IPS DF 19.7 (cell line): ENCODE measurements around the gene EEF1A2.

Experiments
- DNase-seq: peaks from one replicate; pipeline ENCODE4 v3.0.0-alpha.2; 2013; ENCODE audit warnings: low read depth, low spot score

Gene EEF1A2

DNA sequence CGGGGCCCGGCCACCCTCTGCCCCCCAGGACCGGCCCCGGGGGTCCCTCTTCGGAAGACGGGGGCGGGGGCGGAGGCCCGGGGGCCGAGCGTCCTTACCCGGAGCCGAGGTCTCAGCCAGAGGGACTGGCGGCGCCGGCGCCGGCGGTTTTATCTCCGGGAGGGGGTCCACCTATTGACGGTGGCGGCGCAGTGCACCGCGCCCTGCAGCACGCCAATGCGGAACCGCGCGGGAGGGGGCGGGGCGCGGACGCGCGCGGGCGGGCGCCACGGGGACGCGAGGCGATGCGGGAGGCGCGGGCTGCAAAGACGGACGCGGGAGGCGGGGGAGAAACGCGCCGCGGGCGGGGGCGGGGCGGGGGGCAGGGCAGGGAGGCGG, at the start of gene EEF1A2:
EEF1A2 (minus strand) TSS at position 124 of the 378 bp plus-strand sequence. CDS start 1,320 bp downstream, outside the sequence.
- DNase-seq = no peak

DNA sequence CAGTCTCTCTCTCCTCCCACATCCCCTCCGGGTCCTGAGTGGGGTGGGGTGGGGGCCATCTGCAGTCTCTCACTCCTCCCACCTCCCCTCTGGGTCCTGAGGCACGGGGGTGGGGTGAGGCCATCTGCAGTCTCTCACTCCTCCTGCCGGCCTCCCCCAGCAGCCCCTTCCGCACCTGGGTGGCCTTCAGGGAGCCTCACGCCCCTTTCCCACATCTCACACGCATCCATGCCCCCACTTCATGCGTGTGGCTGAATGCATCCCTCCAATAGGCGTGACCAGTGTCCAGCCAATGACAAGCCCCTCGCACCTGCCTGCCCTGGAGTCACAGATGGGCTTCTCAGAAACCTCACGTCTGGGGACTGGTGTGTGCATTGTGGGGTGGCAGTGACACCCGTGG, 49.7 kb upstream of the EEF1A2 start:
- DNase-seq = no peak

DNA sequence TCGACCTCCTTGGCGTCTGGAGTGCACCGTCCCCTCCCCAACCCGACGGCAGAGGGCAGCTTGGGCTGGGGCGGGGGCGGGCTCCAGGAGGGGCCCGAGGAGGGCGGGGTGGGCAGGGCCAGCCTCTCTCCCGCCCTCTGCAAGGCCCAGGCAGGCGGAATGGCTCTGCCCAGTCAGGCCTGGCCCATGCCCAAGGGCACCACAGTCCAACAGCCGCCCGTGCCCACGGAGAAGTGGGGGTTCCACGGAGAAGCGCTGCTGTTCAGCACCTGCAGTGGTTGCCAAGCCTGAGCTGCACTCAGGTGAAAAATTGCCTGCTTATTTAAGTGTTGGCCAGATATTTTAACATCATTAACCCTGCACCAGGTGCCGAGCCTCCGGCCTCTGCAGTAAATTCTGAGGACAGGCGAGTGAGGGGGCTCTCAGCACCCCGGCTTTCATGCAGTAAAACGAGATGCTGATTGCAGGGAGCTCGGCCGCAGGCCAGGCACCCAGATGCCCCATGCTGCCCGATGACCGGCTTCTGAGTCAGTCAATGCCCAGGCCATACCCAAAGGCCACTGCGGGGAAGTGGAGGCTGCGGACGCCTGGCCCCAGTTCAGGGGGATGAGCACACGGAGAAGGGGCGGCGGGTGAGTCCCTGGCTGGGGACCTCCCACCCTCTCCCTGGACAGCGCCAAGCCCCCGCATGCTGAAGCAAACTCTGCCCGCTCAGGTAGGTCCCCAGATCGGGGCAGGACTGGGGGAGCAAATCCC, 49.0 kb upstream of the EEF1A2 start, which contains the start of gene SRMS:
SRMS (minus strand) TSS at position 25 of the 756 bp plus-strand sequence. CDS start 286 bp downstream, outside the sequence.
- DNase-seq = no peak

GRCh38 chr20:63546956-63547724, 48.3 kb upstream of the EEF1A2 start:
- no peak for DNase-seq

DNA sequence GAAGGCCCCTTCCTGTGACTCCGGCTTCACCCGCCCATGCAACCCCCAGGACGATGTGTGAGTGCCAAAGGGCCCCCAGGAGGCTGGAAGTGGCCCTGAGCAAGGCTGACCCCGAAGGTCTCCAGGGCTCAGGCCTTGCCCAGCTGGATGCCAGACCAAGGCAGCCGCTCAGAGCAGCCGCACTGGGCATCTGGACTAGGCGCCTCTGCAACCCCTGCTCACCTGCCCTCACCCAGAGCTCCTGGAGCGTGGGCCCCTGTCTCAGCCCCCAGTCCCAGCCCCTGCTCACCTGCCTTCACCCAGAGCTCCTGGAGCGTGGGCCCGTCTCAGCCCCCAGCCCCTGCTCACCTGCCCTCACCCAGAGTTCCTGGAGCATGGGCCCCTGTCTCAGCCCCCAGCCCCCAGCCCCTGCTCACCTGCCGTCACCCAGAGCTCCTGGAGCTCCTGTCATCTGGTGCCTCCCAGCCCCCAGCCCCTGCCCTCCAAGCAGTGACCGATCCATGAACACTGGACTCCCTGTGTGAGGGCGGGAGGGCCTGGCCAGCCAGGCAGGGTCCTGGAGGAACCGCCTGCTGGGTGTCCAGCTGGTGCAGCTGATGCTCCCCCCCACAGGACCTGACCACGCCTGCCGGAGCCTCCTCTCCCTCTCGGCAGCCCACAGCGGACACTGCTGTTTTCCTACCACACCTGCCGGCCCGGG, 47.5 kb upstream of the EEF1A2 start:
- no peak for DNase-seq

- no peak for DNase-seq
Observed at GRCh38 chr20:63545814-63546213, 46.9 kb upstream of the EEF1A2 start.

DNA sequence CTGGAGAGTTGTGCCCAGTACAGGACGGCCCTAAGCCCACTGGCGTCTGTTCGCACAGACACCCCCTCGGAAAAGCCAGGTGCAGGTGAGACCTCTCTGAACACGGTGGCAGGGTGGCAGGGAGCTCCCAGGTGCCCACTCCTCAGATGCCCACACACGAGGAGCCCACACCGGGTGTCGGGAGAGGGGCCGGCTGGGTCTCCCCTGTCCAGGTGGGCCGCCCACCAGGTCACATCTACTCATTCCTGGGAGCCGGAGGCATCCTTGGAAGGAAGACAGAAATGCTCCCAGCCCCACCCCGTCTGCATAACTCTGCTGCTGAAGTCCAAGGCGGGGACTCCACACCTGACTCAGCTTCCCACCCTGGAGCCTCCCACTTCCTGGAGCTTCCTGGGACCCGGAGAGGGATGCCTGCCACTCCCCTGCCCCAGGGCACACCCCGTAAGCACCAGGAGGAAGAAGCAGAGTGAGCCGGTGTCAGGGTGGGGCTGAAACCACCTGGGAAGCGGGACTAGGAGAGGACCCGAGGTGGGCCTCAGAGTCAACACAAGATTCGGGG, 46.2 kb upstream of the EEF1A2 start:
- DNase-seq = no peak

DNA sequence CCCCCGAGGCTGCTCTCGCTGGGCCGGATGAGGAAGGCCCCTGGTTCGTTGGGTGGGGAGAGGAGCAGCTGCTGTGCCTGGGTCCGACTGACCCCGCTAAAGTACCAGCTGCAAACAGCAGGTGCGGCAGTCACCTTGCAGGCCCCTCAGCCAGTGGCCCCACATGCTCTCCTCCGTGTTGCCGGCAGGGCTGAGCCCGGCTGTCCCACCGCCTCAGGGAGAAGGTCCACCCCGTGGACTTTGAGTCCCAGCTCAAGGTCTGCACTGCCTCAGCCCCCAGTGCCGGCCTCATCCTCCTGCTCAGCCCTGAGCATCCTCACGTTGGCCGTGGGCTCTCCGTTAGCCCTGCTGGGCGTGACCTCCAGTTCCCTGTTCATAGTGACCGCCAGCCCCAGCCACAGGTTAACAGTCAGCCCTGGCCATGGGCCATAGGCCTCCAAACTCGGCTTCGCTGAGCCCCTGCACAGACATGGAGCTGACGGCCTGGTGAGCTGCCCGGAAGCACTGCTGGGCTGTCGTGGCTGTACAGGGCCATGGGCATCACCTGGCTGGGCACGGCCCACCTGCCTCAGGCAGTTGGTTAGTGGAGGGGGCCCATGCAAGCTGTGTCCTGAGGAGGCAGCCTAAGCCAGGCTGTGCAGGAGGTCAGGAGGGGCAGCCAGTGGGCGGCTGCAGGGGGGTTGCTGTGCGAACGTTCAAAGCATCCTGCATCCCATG, 45.5 kb upstream of the EEF1A2 start:
- DNase-seq = no peak

GRCh38 chr20:63543733-63544132, 44.9 kb upstream of the EEF1A2 start:
- DNase-seq = no peak

GRCh38 chr20:63543131-63543530, 44.2 kb upstream of the EEF1A2 start:
- no peak for DNase-seq

- DNase-seq = no peak
Observed at GRCh38 chr20:63542696-63543095, 43.8 kb upstream of the EEF1A2 start.

GRCh38 chr20:63542031-63542559, 43.2 kb upstream of the EEF1A2 start:
- no peak for DNase-seq

DNA sequence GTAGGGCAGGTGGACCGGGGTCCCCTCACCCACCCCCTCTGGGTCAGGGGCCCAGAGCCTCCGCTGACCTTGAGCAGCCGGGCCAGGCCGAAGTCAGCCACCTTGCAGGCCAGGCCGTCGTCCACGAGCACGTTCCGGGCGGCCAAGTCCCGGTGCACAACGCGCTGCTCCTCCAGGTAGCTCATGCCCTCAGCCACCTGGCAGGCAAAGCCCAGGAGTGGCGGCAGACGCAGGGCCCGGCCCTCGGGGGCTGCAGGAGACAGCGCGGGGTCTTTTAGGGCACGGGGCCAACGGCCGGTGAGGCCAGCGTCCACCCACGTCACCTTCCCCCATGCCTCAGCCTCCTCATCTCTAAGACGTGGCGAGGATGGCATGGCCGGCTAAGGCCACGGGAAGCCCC, 42.5 kb upstream of the EEF1A2 start:
- no peak for DNase-seq

- DNase-seq = no peak
Observed at GRCh38 chr20:63540417-63541186, 41.7 kb upstream of the EEF1A2 start.

DNA sequence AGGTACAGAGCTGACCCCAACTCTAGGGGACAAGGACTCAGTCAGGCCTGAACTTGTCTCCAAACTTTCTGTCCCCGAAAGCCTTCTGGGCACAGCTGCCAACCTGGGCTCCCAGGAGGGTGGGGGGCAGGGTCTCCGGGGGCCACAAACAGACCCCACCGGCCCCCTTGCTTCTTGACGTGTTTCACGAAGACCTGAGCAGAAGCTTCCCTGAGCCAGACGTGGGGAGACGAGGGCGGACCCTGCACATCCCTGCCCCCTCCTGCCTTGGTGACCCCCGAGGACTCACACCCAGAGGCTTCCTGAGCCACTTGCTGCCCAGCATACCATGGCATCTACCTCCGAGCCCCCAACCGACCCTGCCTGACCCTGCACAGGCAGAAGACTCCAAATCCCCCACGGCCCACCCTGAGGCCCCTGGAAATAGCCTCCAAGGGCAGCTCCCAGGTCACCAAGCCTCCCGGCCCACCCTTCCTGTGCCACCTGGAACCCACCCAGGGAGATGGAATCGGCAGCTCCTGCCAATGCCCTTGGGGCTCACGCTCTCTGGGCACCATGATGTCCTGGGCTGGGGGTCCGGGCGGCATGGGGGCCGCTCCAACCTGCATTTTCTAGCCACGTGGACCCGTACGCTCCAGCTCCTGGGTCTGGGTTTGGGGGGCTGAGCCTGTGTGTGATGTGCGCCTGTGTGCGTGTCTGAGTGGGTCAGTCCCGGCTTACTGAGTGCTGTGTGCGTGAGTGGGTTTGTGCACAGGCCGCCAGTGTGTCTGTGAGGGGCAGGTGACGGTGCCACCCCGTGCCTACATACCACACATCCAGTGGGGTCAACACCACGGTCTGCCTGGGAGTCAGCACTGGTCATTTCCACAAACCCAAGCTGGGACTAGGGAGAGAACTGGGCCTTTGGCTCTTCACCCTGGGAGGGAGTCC, 40.8 kb upstream of the EEF1A2 start:
- no peak for DNase-seq

GRCh38 chr20:63539092-63539430, 40.2 kb upstream of the EEF1A2 start:
- DNase-seq = no peak

DNA sequence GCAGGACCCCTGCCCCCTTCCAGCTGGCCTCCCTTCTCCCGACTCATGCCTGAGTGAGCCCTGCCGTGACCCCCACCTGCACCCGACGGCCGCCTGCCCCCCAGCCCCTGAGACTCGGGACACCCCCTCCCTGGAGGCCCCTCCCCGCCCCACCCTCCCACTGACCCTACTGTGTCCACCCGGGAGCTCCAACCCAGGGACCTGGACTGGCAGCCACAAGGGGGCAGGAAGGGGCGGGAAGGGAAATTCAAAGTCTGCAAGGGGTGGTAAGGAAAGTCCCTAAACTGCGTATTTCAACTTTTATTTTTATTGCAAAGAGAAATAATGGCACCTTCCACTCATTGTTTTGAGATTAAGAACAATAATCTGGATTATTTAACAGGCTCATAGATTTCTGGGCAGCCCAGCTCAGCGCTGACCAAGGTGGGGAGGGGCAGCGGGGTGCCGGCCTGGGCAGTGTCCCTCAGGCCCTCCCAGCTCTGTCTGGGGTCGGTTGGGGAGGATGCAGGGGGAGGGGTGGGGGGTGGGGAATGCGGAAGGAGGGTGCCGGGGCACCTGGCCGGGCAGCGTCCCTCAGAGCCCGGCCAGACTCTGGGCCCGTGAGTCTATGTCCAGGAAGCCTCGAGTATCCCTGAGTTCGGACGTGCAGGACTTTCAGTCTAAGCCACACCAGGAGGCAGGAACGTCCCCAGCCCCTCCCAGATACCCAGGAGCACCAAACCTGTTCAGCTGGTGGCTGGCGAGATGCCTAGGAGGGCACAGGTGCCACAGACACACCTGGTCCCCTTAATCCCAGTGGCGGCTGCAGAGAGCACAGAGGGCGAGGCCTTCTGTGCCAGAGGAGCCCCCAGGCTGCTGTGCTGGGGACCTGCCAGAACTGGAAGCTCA, 39.6 kb upstream of the EEF1A2 start:
- no peak for DNase-seq

DNA sequence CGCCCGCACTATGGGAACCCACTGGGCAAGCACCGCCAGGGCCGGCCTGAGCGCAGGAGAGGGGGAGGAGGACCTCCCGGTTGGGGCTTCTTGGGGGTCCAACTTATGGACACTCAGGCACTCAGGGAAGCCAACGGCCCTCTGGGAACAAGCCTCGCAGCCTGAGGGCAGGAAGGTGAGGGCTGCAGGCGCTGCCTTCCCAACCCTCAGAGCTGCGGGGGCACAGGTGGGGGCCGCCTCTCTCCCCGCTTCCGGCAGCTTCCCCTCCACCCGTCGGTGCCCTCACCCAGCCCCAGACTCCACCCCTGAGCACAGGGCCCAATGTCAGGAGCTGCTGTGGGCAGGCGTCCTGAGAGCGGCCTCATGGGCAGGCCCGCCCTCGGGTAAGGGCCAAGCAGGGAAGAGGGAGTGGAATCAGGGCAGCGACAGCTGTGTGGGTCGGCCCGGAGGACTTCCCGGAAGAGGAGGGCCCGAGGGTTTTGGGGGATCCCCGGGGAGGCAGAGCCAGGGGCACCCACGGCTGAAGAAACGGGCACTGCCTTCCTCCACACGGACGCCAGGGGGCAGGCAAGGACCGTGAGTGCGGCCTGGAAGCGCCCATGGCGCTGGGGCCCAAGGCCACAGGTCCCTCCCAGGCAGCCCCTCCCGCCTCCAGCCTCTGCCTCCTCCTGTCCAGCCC, 38.8 kb upstream of the EEF1A2 start:
- DNase-seq = no peak
